HL-60 (cell line): ENCODE measurements around the gene AKAP5.

ENCODE experiments used
- CTCF ChIP-seq: IDR thresholded peaks from one replicate; pipeline ENCODE4 v1.5.1; 2011; ENCODE audit warnings: low read length, control low read depth, inconsistent platforms; ENCODE audit not compliant: insufficient read depth
- GABPA ChIP-seq: IDR thresholded peaks from 2 replicates; pipeline ENCODE4 v1.6.1; 2012; ENCODE audit warnings: low read depth
- POLR2AphosphoS5 ChIP-seq: IDR thresholded peaks from 2 replicates; pipeline ENCODE4 v1.6.1; 2012; ENCODE audit warnings: low read depth
- REST ChIP-seq: IDR thresholded peaks from 2 replicates; pipeline ENCODE4 v1.6.1; 2012; ENCODE audit warnings: low read depth; ENCODE audit not compliant: insufficient replicate concordance
- SPI1 ChIP-seq: IDR thresholded peaks from 2 replicates; pipeline ENCODE4 v1.6.1; 2012; ENCODE audit warnings: low read depth, mild to moderate bottlenecking, borderline replicate concordance

- TF ChIP-seq CTCF, result no peak
- no peak for TF ChIP-seq POLR2AphosphoS5
- TF ChIP-seq REST, result no peak
- TF ChIP-seq GABPA, result no peak
- no peak for TF ChIP-seq SPI1
These were observed 4.1 kb upstream of the AKAP5 start for GRCh38 chr14:64461221-64461620.
